ENCODE data around the gene PTPRR.

- TF ChIP-seq, protein P1, sequence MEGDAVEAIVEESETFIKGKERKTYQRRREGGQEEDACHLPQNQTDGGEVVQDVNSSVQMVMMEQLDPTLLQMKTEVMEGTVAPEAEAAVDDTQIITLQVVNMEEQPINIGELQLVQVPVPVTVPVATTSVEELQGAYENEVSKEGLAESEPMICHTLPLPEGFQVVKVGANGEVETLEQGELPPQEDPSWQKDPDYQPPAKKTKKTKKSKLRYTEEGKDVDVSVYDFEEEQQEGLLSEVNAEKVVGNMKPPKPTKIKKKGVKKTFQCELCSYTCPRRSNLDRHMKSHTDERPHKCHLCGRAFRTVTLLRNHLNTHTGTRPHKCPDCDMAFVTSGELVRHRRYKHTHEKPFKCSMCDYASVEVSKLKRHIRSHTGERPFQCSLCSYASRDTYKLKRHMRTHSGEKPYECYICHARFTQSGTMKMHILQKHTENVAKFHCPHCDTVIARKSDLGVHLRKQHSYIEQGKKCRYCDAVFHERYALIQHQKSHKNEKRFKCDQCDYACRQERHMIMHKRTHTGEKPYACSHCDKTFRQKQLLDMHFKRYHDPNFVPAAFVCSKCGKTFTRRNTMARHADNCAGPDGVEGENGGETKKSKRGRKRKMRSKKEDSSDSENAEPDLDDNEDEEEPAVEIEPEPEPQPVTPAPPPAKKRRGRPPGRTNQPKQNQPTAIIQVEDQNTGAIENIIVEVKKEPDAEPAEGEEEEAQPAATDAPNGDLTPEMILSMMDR (IDR thresholded peaks at IDR 0.05): no peak
- TF ChIP-seq POLR2A (IDR thresholded peaks at IDR 0.05): no peak
Observed at GRCh38 chr12:70719071-70719470, 201.5 kb downstream of the PTPRR start.

Measured in ovary (tissue), 3 donors.